OCI-M1 (cell line): Measurements from ENCODE around the gene PCDH19.

Experiments used
- DNase-seq: peaks from one replicate; lab custom pipeline; 2025; lab: John Stamatoyannopoulos, UW

The PCDH19 gene

GRCh38 chrX:100407147-100407783, 2.8 kb downstream of the PCDH19 start:
- no peak for DNase-seq

GRCh38 chrX:100405424-100405823, 4.6 kb downstream of the PCDH19 start:
- DNase-seq = no peak

- no peak for DNase-seq
Measured at GRCh38 chrX:100404851-100405250, 5.2 kb downstream of the PCDH19 start.

GRCh38 chrX:100395781-100396180, 14.3 kb downstream of the PCDH19 start:
- DNase-seq = no peak

- DNase-seq = peak; percentile 41
Measured at GRCh38 chrX:100381619-100382018, 28.5 kb downstream of the PCDH19 start.

GRCh38 chrX:100379388-100379986, 30.6 kb downstream of the PCDH19 start:
- DNase-seq = peak; percentile 52

GRCh38 chrX:100377826-100378225, 32.2 kb downstream of the PCDH19 start:
- no peak for DNase-seq

- DNase-seq = no peak
Measured at GRCh38 chrX:100376576-100376975, 33.5 kb downstream of the PCDH19 start.

GRCh38 chrX:100373673-100374072, 36.4 kb downstream of the PCDH19 start:
- DNase-seq = no peak

- DNase-seq = peak; percentile 38
Measured at GRCh38 chrX:100368167-100368566, 41.9 kb downstream of the PCDH19 start.

GRCh38 chrX:100363896-100364295, 46.2 kb downstream of the PCDH19 start:
- DNase-seq = no peak

GRCh38 chrX:100358766-100359165, 51.3 kb downstream of the PCDH19 start:
- DNase-seq = no peak

GRCh38 chrX:100356351-100356896, 53.6 kb downstream of the PCDH19 start:
- no peak for DNase-seq

- DNase-seq = no peak
Measured at GRCh38 chrX:100355680-100356079, 54.4 kb downstream of the PCDH19 start.

GRCh38 chrX:100353326-100353725, 56.7 kb downstream of the PCDH19 start:
- no peak for DNase-seq

- DNase-seq = no peak
Measured at GRCh38 chrX:100350704-100351489, 59.2 kb downstream of the PCDH19 start.

GRCh38 chrX:100349391-100349790, 60.7 kb downstream of the PCDH19 start:
- DNase-seq = no peak

- DNase-seq = no peak
Measured at GRCh38 chrX:100341142-100341510, 68.9 kb downstream of the PCDH19 start.

- no peak for DNase-seq
Measured at GRCh38 chrX:100340491-100341141, 69.5 kb downstream of the PCDH19 start.

GRCh38 chrX:100328351-100328750, 81.7 kb downstream of the PCDH19 start:
- DNase-seq = no peak

GRCh38 chrX:100319716-100320115, 90.4 kb downstream of the PCDH19 start:
- no peak for DNase-seq

- no peak for DNase-seq
Measured at GRCh38 chrX:100316987-100317386, 93.1 kb downstream of the PCDH19 start.
